HG02623 (cell line): ENCODE results near the gene EIPR1.

ENCODE experiments used
- ATAC-seq: cut with Tn5 transposase; IDR thresholded peaks from one replicate; pipeline ENCODE4 v1.9.1; 2021; ENCODE audit warnings: moderate library complexity; ENCODE audit not compliant: unreplicated experiment

Gene EIPR1

DNA sequence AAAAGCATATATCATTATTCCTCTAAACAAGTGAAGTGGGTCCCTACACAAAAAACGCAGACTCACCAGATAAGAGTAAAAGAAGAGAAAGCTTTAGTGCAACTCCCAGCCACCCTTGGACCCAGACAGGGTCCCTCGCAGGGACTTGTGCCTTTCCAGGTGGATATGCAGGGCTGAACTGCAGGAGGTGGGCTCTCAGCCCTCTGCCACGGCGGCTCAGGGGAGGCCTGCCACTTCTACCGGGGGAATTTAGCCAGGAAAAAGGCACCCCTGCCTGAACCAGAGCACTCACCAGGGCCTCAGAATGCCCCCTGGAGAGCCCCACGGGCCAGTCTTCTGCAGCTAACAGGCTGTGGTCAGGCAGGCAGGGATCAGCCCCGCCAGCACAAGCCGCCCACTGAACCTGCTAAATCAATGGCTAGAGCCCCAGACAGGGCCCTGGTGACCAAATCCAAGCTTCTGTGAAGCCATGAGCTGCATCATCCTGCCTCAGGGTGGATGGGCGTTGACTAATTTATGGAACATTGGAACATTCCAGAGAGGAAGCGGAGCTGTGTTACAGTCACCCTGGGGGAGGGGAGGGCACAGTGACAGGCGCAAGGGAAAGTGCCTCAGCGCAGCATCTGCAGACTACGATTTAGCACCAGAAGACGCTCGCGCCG lies 209.3 kb downstream of the EIPR1 start:
- no peak for ATAC-seq

DNA sequence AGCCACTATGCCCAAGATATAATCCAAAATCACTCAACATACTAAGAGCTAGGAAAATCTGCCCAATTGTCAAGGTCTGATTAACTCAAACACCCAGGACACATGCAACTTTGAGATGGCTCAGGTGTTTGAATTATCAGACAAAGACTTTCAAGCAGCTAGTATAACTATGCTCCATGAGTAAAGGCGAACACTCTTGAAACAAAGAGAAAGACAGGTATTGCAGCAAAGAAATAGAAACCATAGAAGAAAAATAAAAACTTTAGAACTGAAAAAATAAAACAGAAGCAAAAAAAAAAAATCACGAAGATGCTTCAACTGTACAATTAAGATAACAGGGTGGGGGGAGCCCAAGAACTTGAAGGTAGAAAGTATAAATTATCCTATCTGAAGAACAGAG lies 214.2 kb downstream of the EIPR1 start:
- ATAC-seq = no peak

DNA sequence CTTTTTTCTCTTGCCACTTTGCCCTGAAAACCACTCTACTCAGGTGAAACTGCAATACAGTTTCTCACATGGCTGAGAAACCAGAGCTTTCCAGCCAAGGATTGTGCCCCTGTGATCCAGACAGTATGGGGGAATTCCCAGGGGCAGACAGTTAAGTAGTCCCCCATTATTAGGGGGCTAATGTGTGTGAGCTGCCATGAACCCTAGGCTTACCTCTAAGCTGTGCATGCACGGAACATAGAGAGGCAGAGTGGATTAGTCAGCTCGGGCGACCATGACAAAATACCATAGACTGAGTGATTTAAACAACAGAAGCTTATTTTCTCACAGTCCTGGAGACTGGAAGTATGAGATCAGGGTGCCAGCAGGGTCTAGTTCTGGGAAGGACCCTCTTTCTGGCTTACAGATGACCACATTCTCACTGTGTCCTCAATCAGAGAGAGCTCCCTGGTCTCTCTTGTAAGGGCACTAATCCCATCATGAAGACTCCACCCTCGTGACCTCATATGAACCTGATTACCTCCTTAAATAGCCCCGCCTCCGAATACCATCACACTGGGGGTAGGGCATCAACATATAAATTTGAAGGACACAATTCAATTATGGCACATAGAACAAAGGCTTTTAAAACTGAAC lies 215.1 kb downstream of the EIPR1 start:
- ATAC-seq = no peak

DNA sequence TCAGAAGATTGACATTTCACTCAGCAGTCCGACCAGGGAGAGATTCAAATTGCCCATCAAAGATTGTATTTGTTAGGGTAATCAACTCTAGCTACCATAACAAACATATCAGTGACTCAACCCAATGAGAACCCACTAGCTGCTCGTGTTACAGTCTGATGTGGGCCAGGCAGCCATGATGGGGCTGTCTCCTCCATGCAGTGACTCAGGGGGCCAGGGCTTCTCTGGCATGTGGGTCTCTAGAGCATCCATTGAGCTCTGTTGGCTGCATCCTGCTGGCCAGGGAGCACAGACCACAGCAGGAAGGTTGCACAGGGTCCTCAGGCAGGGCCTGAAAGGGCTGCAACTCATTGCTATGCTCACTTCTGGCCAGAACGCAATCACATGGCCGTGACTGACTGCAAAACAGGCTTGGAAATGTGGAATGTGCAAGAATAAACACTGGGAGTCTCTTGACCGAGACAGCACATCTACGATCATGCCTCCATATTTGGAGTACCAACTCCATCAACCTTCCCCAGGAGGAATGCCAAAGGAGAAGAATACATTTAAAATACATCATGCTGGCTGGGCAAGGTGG lies 216.8 kb downstream of the EIPR1 start:
- no peak for ATAC-seq

DNA sequence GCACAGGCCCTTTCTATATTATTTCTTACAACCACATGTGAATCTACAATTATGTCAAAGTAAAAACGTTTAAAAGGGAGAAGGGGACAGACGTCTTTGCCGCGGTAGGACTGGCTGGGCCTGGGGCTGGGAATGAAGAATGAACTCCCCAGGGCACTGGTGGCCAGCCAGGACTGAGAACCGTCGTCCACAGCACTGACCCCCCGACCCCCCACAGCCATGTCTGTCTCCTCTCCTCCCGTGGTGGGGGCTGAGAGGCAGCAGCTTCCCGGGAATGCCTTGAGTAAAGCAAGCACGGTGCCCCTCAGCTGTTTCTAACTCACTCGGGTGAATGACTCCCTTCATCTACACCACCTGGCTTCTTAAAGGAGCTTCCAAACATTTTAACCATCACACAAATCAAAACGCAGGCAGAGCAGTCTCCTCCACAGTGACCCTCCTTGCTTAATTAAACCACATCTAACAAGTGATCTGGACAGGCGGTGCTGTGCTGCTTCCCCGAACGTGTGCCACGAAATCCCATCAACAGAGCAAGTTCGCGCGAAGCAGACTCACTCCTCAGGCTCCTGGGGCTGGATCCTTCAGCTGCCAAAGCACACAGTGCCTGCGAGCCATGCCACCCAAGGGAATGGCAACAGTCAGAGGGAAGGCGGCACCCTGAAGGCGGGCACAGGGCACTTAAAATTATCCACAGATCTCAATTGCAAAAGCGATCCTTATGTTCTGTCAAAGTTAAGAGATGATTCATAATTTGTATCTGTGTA lies 217.7 kb downstream of the EIPR1 start:
- no peak for ATAC-seq

DNA sequence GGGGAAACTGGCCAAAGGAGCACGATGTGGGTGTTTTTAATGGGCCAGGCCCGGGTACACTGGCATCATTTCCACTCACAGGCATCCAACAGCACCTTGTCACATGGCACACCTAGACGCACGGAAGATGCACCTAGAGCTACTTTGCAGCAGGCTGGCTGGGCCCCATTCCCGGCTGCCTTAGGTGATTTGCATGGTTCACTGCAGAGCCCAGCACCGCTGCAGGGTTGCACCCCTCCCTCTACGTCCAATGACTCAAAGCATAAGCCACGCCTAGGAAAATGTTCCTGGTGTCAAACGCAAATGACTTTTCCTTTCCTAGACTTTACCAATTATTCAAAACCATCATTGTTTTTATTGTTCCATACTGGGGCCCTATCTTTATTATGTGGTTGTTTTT lies 222.9 kb downstream of the EIPR1 start:
- ATAC-seq = no peak

DNA sequence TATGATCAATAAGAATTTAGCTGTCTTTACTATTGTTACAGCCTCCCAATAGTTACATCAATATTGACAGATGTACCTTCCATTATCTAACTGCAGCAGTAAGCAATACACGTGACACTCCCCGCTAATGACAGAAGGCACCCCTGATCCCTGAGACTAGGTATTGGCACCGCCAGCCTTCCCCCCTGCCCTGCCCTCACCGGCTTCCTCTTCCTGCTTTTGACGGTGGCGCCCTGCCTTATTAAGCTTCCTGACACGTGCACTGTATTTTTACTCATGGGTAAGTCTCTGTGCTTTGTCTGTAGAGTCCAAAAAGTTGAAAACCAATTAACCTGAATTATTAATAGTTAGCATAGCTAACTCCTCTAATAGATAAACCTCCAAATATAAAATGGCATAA lies 223.5 kb downstream of the EIPR1 start:
- ATAC-seq = no peak

DNA sequence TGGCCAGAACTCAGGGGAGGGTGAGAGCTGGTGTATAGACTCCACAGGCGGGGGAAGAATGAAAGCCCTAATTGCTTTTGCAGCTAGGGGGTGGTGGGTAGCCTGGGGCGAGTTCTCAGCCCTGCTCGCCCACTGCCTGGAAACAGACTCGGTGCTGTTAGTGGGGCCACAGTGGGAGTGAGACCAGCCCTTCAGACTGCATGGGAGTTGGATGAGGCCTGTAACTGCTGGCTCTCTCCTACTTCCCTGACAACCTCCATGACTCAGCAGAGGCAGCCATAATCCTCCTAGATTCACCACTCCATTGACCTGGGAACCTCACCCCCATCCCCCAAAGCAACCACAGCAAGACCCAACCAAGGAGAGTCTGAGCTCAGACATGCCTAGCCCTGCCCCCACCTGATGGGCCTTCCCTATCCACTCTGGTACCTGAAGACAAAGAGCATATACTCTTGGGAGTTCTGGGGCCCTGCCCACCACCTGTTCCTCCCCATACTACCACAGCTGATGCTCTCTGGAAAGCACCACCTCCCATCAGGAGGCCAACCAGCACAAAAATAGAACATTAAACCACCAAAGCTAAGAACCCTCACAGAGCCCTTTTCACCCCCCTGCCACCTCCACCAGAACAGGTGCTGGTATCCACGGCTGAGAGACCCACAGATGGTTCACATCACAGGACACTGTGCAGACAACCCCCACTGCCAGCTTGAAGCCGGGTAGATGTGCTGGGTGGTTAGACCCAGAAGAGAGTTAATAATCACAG lies 226.3 kb downstream of the EIPR1 start:
- ATAC-seq = peak; percentile 54

DNA sequence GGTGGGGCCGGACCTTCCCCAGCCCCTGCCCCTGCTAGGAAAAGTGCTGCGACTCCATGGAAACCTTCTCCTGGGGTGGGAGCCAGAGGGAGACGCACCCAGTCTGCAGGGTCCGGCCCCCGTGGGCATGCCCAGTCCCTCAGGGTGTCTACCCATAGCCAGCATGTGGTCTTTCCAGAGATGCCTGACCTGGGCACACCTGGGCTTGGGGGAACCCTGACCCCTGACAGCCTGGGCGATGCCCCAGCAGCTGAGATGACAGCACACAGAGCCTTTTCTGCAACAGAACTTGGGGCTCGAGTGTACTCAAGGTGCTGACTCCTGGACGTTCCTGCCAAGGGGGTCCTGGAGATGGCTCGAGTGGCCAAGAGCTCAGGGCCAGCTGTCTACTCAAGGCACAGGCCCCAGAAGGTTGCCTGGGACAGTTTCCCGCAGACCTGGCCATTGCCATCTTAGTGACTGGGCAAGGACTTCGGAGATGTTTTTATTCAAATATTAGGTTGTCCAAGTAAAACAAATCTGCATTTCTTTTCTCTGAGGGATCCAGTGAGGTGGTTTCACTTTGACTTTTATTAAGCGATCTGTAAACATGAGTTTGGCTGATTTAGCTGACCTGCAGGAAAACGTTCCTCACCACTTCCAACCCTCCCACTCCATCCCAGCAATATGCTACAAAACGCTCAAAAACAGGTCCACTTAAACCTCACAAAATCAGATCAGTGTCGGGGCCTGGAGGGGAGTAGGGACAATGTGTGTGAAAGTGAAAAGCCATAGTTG lies 228.0 kb downstream of the EIPR1 start:
- ATAC-seq = no peak

DNA sequence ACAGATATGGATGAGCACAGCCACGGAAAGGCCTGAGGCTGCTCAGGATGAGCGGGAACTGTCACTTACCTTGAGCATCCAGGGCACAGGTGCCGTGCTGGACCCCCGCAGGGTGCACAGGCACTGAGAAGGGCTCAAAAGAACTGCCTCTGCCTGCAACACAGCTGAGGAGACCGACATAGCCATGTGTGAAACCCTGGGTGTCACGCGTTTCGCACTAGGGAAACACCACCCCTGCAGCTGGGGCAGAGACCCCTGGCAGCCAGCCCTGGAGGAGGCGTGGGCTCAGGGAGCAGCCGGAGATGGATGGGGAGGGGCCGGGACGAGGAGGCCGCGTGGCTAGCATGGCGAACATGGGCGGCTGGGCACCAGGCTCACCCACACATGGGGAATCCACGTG lies 228.9 kb downstream of the EIPR1 start:
- no peak for ATAC-seq

DNA sequence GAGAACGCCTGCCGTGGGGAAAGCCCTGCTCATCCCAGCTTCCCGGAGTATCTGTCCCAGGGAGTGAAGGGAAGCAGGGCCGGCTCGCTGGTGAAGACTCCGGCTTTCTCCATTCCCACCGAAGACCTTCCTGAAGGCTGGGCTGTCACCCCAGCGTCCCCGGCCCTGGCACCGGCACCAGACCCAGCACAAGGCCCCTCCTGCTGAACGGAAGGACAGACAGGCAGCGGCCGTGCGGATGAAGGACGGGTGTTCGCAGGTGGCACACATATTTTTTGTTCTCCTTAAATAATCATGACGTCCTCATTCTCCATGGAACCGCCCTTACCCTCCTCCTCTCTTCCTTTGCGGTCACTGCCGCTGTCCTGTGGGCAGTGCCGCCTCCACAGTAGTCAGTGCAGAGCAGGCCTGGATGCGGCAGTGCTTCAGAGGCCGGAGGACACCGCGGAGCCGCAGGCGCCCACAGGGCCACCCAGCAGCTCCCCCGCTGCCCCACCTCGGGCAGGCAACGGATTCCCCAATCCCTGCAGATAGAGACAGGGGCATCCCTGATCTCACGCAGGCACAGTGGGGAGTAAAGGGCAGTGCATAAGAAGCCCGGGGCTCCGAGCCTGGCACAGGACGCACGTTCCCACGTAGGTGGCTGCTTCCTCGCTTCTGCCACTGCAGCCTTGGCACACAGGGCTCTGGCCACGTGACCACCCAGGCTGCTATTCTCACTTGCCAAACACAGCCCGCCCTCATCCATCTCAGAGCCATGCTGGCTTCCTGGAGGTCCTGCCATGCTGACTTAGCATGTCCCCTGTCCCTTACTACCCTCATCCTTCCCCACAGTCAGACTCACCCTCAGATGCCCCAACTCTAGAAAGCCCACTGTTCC lies 229.7 kb downstream of the EIPR1 start:
- no peak for ATAC-seq

DNA sequence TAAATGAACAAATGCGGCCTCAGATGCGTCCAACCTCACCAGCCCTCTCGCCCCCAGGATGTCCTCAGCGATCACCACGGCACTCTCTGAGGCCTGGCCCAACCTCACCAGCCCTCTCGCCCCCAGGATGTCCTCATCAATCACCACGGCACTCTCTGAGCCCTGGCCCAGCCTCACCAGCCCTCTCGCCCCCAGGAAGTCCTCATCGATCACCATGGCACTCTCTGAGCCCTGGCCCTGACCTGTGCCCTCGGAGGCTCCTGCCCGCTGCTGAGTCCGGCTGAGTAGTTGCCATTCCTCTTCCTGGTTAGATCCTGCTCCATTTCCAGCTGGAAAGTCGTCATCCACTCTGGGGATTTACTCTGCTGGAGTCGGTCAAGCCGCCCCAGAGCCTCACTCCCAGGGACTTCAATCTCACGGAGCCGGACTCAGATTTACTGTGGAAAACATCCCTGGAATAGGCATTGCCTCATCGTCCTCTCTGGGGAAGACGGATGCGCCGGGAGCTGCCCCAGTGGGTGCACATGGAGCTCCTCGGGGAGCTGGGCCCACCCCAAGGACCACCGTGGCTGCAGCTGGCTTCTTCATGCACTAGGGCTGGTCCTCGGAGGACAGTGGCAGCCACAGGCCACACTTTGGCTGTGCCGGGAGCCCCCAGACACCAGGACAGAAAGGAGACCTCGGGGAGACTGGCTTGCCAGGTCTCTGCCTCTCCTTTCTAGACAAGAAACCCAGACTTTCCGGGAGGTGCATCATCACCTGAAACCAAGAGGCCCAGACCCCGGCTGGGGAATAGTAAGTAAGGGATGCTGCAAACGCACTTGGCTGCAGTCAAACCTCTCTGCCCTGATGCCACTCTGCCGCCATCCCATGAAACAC lies 230.6 kb downstream of the EIPR1 start:
- no peak for ATAC-seq

DNA sequence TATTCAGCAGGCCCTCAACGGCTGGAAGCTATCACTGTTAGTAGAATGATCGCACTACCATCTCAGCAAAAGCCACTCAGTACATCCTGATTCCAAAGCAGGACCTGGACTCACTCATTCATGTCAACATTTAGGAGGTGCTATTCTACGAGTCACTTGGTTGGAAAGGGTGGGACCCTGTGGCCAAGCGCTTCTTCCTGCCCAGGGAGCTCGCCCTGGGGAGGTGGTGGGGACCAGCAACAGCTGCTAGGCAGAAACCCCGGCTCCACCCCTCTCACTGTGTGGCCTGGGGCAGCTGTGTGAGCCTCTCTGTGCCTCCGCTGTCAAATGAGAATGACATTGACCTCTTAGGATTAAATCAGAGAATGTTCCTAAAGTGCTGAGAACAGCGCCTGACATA lies 231.4 kb downstream of the EIPR1 start:
- ATAC-seq = no peak

DNA sequence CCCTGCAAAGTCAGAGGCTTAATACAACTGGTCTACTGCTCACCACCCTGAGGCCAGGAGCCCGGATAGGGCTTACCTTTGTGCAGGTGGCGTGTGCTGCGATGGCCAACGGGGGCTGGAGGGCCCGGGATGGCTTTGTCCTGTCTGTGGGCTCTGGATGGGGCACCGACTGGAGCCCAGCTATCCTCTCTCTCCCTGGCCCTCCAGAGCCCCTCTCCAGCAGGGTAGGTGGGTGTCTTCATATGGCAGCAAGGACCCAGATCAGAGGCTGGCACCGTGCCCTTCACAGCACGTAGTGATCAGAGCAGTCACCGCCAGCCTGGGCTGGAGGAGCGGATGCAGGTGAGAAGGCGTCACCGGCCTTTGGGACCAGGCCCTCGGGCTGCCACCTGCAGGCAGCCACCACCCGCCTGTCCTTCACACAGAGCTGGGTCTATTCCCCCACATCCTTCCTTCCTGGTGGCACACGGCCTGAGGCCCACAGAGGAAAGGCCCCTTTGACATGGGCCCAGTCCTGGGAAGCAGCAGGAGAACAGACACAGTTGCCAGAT lies 232.1 kb downstream of the EIPR1 start:
- ATAC-seq = no peak

DNA sequence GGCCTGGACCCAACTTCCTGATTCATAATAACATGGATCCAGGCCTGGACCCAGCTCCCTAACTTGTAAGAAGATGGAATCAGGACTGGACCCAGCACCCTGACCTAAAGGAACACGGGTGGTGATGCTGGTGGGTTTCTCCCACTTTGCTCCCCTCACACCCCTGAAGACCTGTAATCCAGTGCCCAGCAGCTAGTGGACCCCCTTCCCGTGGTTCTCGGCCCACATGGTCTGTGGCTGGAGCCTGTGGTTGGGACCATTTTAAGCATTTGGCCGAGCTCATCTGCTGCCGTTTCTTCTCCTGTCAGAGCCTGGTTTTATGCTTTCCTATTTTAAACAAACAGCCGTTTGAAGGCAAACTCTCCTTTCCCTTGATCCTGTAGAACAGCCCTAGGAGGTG lies 232.8 kb downstream of the EIPR1 start:
- ATAC-seq = no peak

DNA sequence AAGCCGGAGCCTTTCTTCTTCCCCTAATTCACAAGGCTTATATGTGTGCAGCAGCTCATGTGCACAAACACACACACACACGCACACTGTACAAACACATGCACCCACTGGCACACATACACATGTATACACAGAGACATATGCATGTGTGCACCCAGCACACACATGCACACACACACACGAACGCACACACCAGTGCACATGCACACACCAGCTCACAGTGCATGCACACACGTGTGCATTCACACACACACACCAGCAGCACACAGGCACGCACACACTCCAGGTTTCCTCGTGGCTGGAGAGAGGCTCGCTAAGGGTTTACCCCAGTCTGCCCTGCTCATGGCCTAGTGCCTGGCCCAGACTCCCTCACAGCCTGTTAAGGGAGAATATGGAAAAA lies 234.0 kb downstream of the EIPR1 start:
- ATAC-seq = no peak

DNA sequence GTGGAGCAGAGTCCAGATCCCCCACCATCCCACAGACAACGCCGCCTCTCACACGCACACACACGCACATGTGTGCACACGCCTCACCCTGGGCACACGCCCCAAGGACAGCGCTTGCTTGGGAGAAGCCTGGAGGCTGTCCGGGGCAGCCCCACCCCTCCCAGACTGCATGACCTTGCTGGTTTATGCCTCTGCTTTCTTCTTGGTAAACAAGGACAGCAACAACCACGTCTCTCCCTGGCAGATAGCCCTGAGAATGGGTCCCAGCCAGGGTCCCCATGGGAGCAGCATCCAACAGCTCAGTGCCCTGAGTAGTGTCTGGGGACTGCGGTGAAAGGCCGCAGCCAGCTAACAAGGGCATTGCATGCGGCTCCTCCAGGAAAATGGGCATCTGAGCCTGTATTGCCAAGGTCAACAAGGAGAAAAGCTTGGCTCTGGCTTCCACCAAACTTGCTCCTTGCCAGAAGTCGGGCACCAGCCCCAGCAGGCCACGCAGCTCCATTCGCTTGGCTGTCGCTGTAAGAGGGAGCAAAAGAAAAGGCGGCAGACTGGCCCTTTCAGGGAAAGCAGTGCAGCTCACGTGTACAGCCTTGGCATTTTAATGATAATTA lies 234.6 kb downstream of the EIPR1 start:
- no peak for ATAC-seq

DNA sequence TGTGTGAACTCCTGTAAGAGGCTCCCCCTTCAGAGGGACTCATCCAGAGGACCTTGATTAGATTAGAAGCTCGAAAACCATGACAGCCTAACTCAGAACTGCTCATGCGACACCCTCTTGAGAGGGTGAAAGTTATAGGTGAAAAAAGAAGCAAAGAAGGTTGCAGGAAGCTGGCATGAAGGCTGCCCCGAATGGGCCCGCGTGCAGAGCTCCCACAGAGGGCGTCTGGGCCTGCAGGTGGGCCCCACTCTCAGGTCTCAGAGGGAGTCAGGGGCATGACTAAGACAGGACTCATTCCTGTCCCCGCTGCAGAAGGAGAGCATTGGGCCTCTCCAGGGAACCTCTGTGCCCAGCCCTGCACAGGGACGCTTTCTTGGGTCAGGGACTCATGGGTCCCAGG lies 235.4 kb downstream of the EIPR1 start:
- no peak for ATAC-seq
